HFFc6 (cell line): ENCODE measurements around the gene GNAS. TPM values are rescaled to one million over a fixed set of nuclear protein-coding genes. Genes with fewer than 3 reads are reported as not detected.

Experiments used
- DNase-seq: peaks from one replicate; pipeline ENCODE4 v3.0.0-alpha.2; 2018
- H3K27ac Mint-ChIP-seq: 2 replicates; pipeline ENCODE4 v1.8.0; 2020; ENCODE audit warnings: mild to moderate bottlenecking, mixed read lengths
- H3K27me3 Mint-ChIP-seq: 2 replicates; pipeline ENCODE4 v1.8.0; 2021; ENCODE audit warnings: mild to moderate bottlenecking, moderate library complexity, mixed read lengths; ENCODE audit not compliant: insufficient read depth
- H3K36me3 Mint-ChIP-seq: 2 replicates; pipeline ENCODE4 v1.8.0; 2021; ENCODE audit warnings: low read depth, mixed read lengths
- H3K4me1 Mint-ChIP-seq: 2 replicates; pipeline ENCODE4 v1.8.0; 2020; ENCODE audit warnings: low read depth, mixed read lengths
- H3K4me3 Mint-ChIP-seq: 2 replicates; pipeline ENCODE4 v1.8.0; 2020; ENCODE audit warnings: mild to moderate bottlenecking, moderate library complexity, mixed read lengths
- H3K9me3 Mint-ChIP-seq: 2 replicates; pipeline ENCODE4 v1.8.0; 2020; ENCODE audit warnings: mild to moderate bottlenecking, mixed read lengths
- CTCF ChIP-seq: fragments of 200-600 bp; sonication (generic); IDR thresholded peaks from 2 replicates; pipeline ENCODE4 v1.5.0; 2021; ENCODE audit warnings: antibody characterized with exemption, mild to moderate bottlenecking
- total RNA-seq, 6 experiments: library from RNA; stranded (reverse); fragmentation: NEBNext Ultra II Directional; extraction: Animal tissue kit (Norgen Biotek cat#: 25700); gene quantifications; 2 replicates in 1 of 6; 3 replicates in 5 of 6; pipeline ENCODE4 v1.2.3, GENCODE V29; 2021

GNAS gene
- total RNA-seq, 6 experiments from 2014 or later: 820 to 1,032 (median 914) TPM

GRCh38 chr20:58930496-58930895, 78.0 kb downstream of the GNAS start:
- no peak overlapping the region for H3K4me3 Mint-ChIP-seq
- H3K9me3 Mint-ChIP-seq: no peaks in the 10 kb centered on the region
- H3K4me1 Mint-ChIP-seq: no peaks in the 10 kb centered on the region
- peaks cover 33% of the 10 kb centered on the region for H3K27me3 Mint-ChIP-seq
- no peak for DNase-seq
- H3K36me3 Mint-ChIP-seq: no peaks in the 10 kb centered on the region
- no peak overlapping the region for H3K27ac Mint-ChIP-seq
- TF ChIP-seq CTCF: no peak

GRCh38 chr20:58932170-58932569, 79.7 kb downstream of the GNAS start:
- H3K36me3 Mint-ChIP-seq: no peaks in the 10 kb centered on the region
- H3K4me3 Mint-ChIP-seq: no peak overlapping the region
- DNase-seq: no peak
- no peaks in the 10 kb centered on the region for H3K4me1 Mint-ChIP-seq
- H3K27ac Mint-ChIP-seq: no peak overlapping the region
- no peak for TF ChIP-seq CTCF
- peaks cover 28% of the 10 kb centered on the region for H3K27me3 Mint-ChIP-seq
- H3K9me3 Mint-ChIP-seq: no peaks in the 10 kb centered on the region

GRCh38 chr20:58938078-58938477, 85.6 kb downstream of the GNAS start:
- DNase-seq: no peak
- peaks cover 8% of the 10 kb centered on the region for H3K27me3 Mint-ChIP-seq
- TF ChIP-seq CTCF: no peak
- H3K4me1 Mint-ChIP-seq: no peaks in the 10 kb centered on the region
- H3K36me3 Mint-ChIP-seq: no peaks in the 10 kb centered on the region
- H3K27ac Mint-ChIP-seq: no peak overlapping the region
- H3K4me3 Mint-ChIP-seq: no peak overlapping the region
- no peaks in the 10 kb centered on the region for H3K9me3 Mint-ChIP-seq

GRCh38 chr20:58938541-58938940, 86.0 kb downstream of the GNAS start:
- Mint-ChIP-seq H3K4me1 (no peaks in the 10 kb centered on the region), H3K4me3 (no peak overlapping the region), H3K36me3 (no peaks in the 10 kb centered on the region), H3K27me3 (peaks cover 8% of the 10 kb centered on the region), H3K27ac (no peak overlapping the region), H3K9me3 (no peaks in the 10 kb centered on the region)
- TF ChIP-seq CTCF: no peak
- no peak for DNase-seq

- H3K36me3 Mint-ChIP-seq: no peaks in the 10 kb centered on the region
- TF ChIP-seq CTCF: no peak
- no peaks in the 10 kb centered on the region for H3K9me3 Mint-ChIP-seq
- no peak overlapping the region for H3K4me3 Mint-ChIP-seq
- no peak overlapping the region for H3K27ac Mint-ChIP-seq
- no peaks in the 10 kb centered on the region for H3K4me1 Mint-ChIP-seq
- no peak for DNase-seq
- peaks cover 17% of the 10 kb centered on the region for H3K27me3 Mint-ChIP-seq
These were observed 89.0 kb downstream of the GNAS start for GRCh38 chr20:58941471-58941870.

- Mint-ChIP-seq H3K4me3 (no peak overlapping the region), H3K27ac (no peak overlapping the region), H3K4me1 (no peaks in the 10 kb centered on the region), H3K36me3 (no peaks in the 10 kb centered on the region), H3K9me3 (no peaks in the 10 kb centered on the region), H3K27me3 (peaks cover 13% of the 10 kb centered on the region)
- DNase-seq: no peak
- TF ChIP-seq CTCF: no peak
These were observed 90.0 kb downstream of the GNAS start for GRCh38 chr20:58942549-58942948.
